Natural killer cell (primary cell): ENCODE data around the gene INSL6. TPM values are rescaled to one million over a fixed set of nuclear protein-coding genes. Genes with fewer than 3 reads are reported as not detected.

ENCODE experiments used
- ATAC-seq, 3 donors: fragments of 150-1000 bp in 2 of 3; fragments of 200-7000 bp in 1 of 3; cut with Tn5 transposase; 1 replicate in 1 of 3; 2 replicates in 2 of 3; pipeline ENCODE4 v1.10.0; 2021; ENCODE audit warnings: mild to moderate bottlenecking in 2 of 3, moderate library complexity in 2 of 3
- DNase-seq, 2 donors: peaks; one replicate each; pipeline versions ENCODE4 v3.0.0 to v3.0.0-alpha.2; 2013 to 2021; ENCODE audit warnings: mixed read lengths in 1 of 2
- H3K27ac ChIP-seq: one replicate; pipeline ENCODE4 v1.5.1; 2013; ENCODE audit warnings: mild to moderate bottlenecking, low read length
- H3K27me3 ChIP-seq: one replicate; pipeline ENCODE4 v1.6.1; 2013; ENCODE audit warnings: low read length; ENCODE audit not compliant: control insufficient read depth, insufficient read depth
- H3K36me3 ChIP-seq: one replicate; pipeline ENCODE4 v1.6.1; 2013; ENCODE audit warnings: low read length; ENCODE audit not compliant: control insufficient read depth, insufficient read depth
- H3K4me1 ChIP-seq: one replicate; pipeline ENCODE4 v1.6.1; 2013; ENCODE audit warnings: low read length; ENCODE audit not compliant: control insufficient read depth, insufficient read depth
- H3K4me3 ChIP-seq: one replicate; pipeline ENCODE4 v1.5.1; 2013; ENCODE audit warnings: low read length
- H3K9me3 ChIP-seq: one replicate; pipeline ENCODE4 v1.6.1; 2013; ENCODE audit warnings: low read length; ENCODE audit not compliant: control insufficient read depth, insufficient read depth
- H3K27ac Mint-ChIP-seq, 2 donors: one replicate each; pipeline ENCODE4 v1.8.0; 2022; ENCODE audit warnings: mild to moderate bottlenecking in 2 of 2, mixed read lengths in 2 of 2, moderate library complexity in 1 of 2
- H3K27me3 Mint-ChIP-seq, 2 donors: one replicate each; pipeline ENCODE4 v1.8.0; 2022; ENCODE audit warnings: low read depth in 2 of 2, mixed read lengths in 2 of 2
- H3K36me3 Mint-ChIP-seq: one replicate; pipeline ENCODE4 v1.8.0; 2022; ENCODE audit warnings: mixed read lengths
- H3K4me1 Mint-ChIP-seq, 2 donors: one replicate each; pipeline ENCODE4 v1.8.0; 2022; ENCODE audit warnings: mixed read lengths in 2 of 2
- H3K4me3 Mint-ChIP-seq: one replicate; pipeline ENCODE4 v1.8.0; 2022; ENCODE audit warnings: mild to moderate bottlenecking, moderate library complexity, mixed read lengths
- H3K9me3 Mint-ChIP-seq, 2 donors: one replicate each; pipeline ENCODE4 v1.8.0; 2022; ENCODE audit warnings: mixed read lengths in 2 of 2
- WGBS: methylation state at CpG from one replicate; pipeline ENCODE4 v1.1.7; 2013; ENCODE audit warnings: missing lambda C conversion rate; ENCODE audit not compliant: insufficient coverage; 5-methylcytosine and 5-hydroxymethylcytosine counted together
- intact Hi-C: fragments of 100-400 bp; cut with micrococcal nuclease; formaldehyde crosslinking; loops from one replicate; pipeline ENCODE4 v1.14.2; 2022
- total RNA-seq, 4 donors: library from RNA; stranded (reverse); fragments of 120-200 nt in 1 of 4; gene quantifications; one replicate each; pipeline versions ENCODE4 v1.2.3 to v1.2.4, GENCODE V29; 2013 to 2022
- TF ChIP-seq, protein P1 (sequence below): fragments of 200-600 bp; IDR thresholded peaks from one replicate; pipeline ENCODE4 v1.8.0; 2022; ENCODE audit warnings: antibody characterized with exemption

INSL6 gene
- total RNA-seq, 3 donors from 2014 or later (not counting 1 experiment from before 2014, with no cell fraction given), result not detected

DNA sequence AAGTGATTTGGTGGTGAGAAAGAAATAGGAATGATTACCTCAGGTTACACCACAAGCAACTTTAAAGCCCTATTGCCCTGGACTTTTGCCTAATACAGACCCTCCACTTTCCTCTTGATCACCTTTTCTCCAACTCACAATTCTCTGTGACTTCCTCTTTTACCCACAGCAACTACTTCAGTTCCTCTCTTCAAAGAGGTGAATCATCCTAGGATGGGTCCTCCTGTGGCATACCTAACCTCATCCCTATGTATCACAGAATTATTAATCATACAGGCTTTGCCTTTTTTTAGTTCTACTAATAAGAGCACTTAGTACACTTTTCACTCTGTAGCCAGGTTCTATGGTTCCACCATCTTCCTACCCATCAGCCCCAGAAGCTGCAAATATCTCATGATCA is 19.6 kb upstream of the INSL6 start:
- TF ChIP-seq, protein P1, sequence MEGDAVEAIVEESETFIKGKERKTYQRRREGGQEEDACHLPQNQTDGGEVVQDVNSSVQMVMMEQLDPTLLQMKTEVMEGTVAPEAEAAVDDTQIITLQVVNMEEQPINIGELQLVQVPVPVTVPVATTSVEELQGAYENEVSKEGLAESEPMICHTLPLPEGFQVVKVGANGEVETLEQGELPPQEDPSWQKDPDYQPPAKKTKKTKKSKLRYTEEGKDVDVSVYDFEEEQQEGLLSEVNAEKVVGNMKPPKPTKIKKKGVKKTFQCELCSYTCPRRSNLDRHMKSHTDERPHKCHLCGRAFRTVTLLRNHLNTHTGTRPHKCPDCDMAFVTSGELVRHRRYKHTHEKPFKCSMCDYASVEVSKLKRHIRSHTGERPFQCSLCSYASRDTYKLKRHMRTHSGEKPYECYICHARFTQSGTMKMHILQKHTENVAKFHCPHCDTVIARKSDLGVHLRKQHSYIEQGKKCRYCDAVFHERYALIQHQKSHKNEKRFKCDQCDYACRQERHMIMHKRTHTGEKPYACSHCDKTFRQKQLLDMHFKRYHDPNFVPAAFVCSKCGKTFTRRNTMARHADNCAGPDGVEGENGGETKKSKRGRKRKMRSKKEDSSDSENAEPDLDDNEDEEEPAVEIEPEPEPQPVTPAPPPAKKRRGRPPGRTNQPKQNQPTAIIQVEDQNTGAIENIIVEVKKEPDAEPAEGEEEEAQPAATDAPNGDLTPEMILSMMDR, result no peak
- ATAC-seq, result no peak
- no peaks in the 10 kb centered on the region for H3K4me1 ChIP-seq
- no peak for DNase-seq
- Mint-ChIP-seq H3K4me3 (no peak overlapping the region), H3K9me3 (peaks cover 0 to 4% of the 10 kb centered on the region in 2 donors), H3K27me3 (peaks cover 15 to 23% of the 10 kb centered on the region in 2 donors), H3K36me3 (peaks cover 7% of the 10 kb centered on the region), H3K4me1 (no peaks in the 10 kb centered on the region), H3K27ac (no peak overlapping the region)
- intact Hi-C loops, result no loop called here
- no peaks in the 10 kb centered on the region for H3K36me3 ChIP-seq
- no peaks in the 10 kb centered on the region for H3K9me3 ChIP-seq
- H3K27me3 ChIP-seq, result no peaks in the 10 kb centered on the region
- H3K27ac ChIP-seq, result no peak overlapping the region
- H3K4me3 ChIP-seq, result no peak overlapping the region

DNA sequence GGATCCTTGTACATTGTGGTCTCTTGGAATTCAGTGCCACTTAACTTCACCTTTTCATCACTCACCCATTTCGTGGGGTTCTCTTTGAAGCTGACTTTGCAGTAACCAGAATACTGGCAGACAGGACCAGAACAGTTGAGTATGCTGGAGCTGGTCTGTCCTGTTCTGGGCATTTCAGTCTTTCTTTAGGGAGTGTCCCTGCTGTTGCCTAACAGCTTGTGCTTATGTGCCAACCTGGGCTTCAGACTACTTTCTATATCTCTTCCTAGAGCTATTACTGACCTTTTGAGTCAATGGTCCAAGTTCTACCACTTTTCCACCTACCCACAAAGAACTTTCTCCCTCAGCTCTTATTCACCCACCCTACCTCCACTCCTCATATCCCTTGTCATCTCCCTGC is 10.0 kb upstream of the INSL6 start:
- Histone ChIP-seq H3K9me3 (no peaks in the 10 kb centered on the region), H3K27me3 (peaks cover 6% of the 10 kb centered on the region), H3K36me3 (no peaks in the 10 kb centered on the region), H3K4me3 (no peak overlapping the region), H3K4me1 (no peaks in the 10 kb centered on the region), H3K27ac (no peak overlapping the region)
- no peak overlapping the region for H3K4me3 Mint-ChIP-seq
- no peak for ATAC-seq
- no peaks in the 10 kb centered on the region for H3K9me3 Mint-ChIP-seq
- intact Hi-C loops, result no loop called here
- H3K27me3 Mint-ChIP-seq, result peaks cover 4 to 37% of the 10 kb centered on the region in 2 donors
- no peak overlapping the region for H3K27ac Mint-ChIP-seq
- no peak for DNase-seq
- 81% methylated on average over 1 of the region's 1 CpG for WGBS
- H3K36me3 Mint-ChIP-seq, result no peaks in the 10 kb centered on the region
- no peaks in the 10 kb centered on the region for H3K4me1 Mint-ChIP-seq
- TF ChIP-seq, protein P1, result no peak

DNA sequence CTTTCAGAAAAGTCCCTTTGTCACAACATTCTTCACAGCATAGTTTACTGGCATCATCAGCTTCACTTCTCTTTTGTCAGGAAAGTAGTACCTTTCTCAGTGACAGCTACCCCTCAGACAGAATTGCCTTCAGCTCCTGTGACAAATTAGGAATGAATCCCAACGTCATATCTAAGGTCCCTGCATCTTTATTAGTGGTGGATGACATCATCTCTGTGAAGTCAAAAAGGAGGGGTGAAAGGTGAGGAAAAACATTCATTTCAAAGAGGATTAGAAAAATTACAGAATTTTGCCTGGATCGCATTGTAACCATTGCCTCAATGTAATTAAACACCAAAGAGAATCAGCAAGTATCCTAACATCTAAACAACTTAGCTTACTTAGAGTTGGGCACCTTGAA is 7.9 kb upstream of the INSL6 start:
- DNase-seq (no peak), ATAC-seq (no peak)
- H3K36me3 ChIP-seq, result no peaks in the 10 kb centered on the region
- no peak overlapping the region for H3K27ac Mint-ChIP-seq
- no peaks in the 10 kb centered on the region for H3K4me1 ChIP-seq
- 75% methylated on average over 2 of the region's 2 CpGs for WGBS
- H3K9me3 Mint-ChIP-seq, result no peaks in the 10 kb centered on the region
- H3K27me3 ChIP-seq, result peaks cover 4% of the 10 kb centered on the region
- H3K9me3 ChIP-seq, result no peaks in the 10 kb centered on the region
- no peaks in the 10 kb centered on the region for H3K4me1 Mint-ChIP-seq
- H3K27ac ChIP-seq, result no peak overlapping the region
- H3K4me3 Mint-ChIP-seq, result no peak overlapping the region
- no peak overlapping the region for H3K4me3 ChIP-seq
- peaks cover 8 to 36% of the 10 kb centered on the region in 2 donors for H3K27me3 Mint-ChIP-seq
- TF ChIP-seq, protein P1, result no peak
- no peaks in the 10 kb centered on the region for H3K36me3 Mint-ChIP-seq
- intact Hi-C loops, result no loop called here

DNA sequence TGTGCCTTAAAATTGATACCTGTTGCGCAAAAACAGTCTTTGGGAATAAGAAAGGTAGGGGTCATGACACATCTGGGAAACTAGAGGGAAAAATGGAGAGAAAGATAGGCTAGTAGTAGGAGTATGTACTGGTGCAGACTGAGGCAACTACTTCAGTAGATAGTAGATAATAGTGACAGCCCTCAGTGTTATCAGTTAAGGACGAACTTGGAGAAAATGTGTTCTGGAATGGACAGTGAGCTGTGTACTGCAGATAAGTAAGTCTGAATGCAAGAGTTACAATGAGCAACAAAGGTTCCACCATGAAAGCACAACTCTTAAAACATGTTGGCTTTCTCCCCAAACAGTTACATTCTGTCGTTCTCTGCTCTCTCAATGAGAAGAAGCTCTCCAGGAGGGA is 6.5 kb upstream of the INSL6 start:
- intact Hi-C loops, result no loop called here
- H3K4me1 Mint-ChIP-seq, result no peaks in the 10 kb centered on the region
- no peaks in the 10 kb centered on the region for H3K4me1 ChIP-seq

More for the DNA sequence above, 6.5 kb upstream of the INSL6 start:
- DNase-seq (no peak), ATAC-seq (no peak)
- H3K4me3 ChIP-seq, result no peak overlapping the region
- 88% methylated on average over 3 of the region's 3 CpGs for WGBS
- H3K9me3 ChIP-seq, result no peaks in the 10 kb centered on the region
- no peaks in the 10 kb centered on the region for H3K36me3 ChIP-seq
- TF ChIP-seq, protein P1, result no peak
- Mint-ChIP-seq H3K36me3 (no peaks in the 10 kb centered on the region), H3K4me3 (no peak overlapping the region), H3K27me3 (peaks cover 10 to 29% of the 10 kb centered on the region in 2 donors), H3K9me3 (no peaks in the 10 kb centered on the region), H3K27ac (no peak overlapping the region)
- H3K27ac ChIP-seq, result no peak overlapping the region
- H3K27me3 ChIP-seq, result peaks cover 2% of the 10 kb centered on the region
